GM20000 (cell line): Measurements from ENCODE around the gene MYOG.

Source experiments
- DNase-seq: peaks from one replicate; pipeline ENCODE4 v3.0.0; 2012; ENCODE audit warnings: low spot score
- CTCF ChIP-seq: IDR thresholded peaks from 2 replicates; pipeline ENCODE4 v1.5.1; 2012; ENCODE audit warnings: mild to moderate bottlenecking, control low read depth; ENCODE audit errors: extremely low read depth, missing control alignments

Gene MYOG

GRCh38 chr1:203113308-203113707 lies 27.5 kb upstream of the MYOG start:
- no peak for TF ChIP-seq CTCF
- DNase-seq: no peak

GRCh38 chr1:203112475-203112874 lies 26.7 kb upstream of the MYOG start:
- TF ChIP-seq CTCF: no peak
- no peak for DNase-seq

- TF ChIP-seq CTCF: no peak
- DNase-seq: no peak
Measured at GRCh38 chr1:203104789-203105390, 19.1 kb upstream of the MYOG start.

DNA sequence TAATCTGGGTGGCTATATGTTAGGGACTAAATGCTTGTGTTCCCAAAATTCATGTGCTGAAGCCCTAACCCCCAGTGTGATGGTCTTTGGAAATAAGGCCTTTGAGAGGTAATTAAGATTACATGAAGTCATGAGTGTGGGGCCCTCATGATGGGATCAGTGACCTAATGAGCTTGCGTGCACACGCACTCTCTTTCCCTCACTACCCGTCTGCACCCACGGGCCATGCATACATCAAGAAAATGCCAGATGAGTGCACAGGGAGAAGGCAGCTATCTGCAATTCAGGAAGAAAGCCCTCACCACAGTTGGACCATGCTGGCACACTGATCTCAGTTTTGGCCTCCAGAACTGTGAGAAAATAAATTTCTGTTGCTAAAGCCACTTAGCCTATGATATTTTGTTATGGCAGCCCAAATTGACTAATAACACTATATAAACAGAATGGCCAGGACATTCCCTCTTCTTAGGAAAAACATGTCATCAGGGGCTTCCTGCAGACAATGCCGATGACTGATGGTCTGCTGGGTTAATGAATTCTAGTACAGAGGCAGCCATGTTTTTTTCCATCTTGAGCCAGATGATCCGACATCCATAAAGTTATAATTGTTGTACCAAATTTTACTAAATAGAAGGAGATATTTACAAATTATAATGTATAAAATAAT lies 18.1 kb upstream of the MYOG start:
- DNase-seq: no peak
- TF ChIP-seq CTCF: no peak

- DNase-seq: no peak
- no peak for TF ChIP-seq CTCF
Measured at GRCh38 chr1:203103216-203103615, 17.4 kb upstream of the MYOG start.

DNA sequence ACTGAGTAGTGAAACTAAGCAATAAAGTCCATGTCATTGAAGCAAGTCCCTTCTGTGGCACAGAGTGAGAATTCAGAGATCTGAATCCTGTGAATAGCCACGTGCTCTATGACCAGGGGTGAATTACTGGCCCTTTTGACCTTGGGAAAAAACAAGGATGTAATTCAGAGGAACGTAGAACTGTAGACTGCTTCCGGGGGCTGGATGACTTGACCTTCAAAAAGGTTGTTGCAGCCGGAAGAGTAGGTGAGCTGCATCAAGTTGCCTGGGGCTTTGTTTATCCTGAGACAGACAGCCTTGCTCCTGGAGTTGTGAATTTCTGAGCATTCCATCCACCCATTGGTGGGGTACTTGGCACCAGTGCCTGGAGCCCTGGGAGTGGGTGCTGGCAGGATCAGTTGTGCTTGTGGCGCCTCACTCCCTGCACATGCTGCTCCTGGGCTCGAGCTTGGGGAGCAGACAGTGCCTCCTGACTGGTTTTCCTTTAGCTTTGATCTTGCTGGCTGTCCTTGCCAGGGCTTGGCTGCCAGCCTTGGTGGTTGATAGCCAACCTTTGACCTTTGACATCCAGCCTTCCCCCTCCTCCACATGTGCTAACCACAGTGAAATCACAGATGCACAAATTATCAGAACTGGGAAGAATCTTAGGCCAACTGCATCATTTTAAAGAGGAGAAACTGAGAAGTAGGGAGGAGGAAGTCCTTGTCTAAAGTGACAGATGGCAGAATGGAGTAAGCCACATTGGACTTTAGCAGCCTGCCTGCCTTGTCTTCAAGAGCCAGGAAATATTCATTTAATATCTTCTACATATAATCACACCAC lies 16.2 kb upstream of the MYOG start:
- DNase-seq: no peak
- TF ChIP-seq CTCF: no peak

GRCh38 chr1:203100516-203100869 lies 14.7 kb upstream of the MYOG start:
- DNase-seq: no peak
- no peak for TF ChIP-seq CTCF
